Thyroid gland (tissue), 4 donors: ENCODE results near the gene SCGB1C2. TPM values are rescaled to one million over a fixed set of nuclear protein-coding genes. Genes with fewer than 3 reads are reported as not detected.

ENCODE experiments used
- DNase-seq, 2 donors: peaks; one replicate each; pipeline ENCODE4 v3.0.0-alpha.2; 2019
- H3K27ac ChIP-seq, 3 donors: fragments of 200-600 bp; sonication (generic); 1 replicate in 2 of 3; 2 replicates in 1 of 3; pipeline ENCODE4 v1.5.1; 2016 to 2019; ENCODE audit warnings: mild to moderate bottlenecking in 1 of 3, moderate library complexity in 1 of 3
- H3K27me3 ChIP-seq: fragments of 200-600 bp; sonication (generic); one replicate; pipeline ENCODE4 v1.5.1; 2019
- H3K36me3 ChIP-seq, 2 donors: fragments of 200-600 bp; sonication (generic); one replicate each; pipeline ENCODE4 v1.5.1; 2016 to 2019
- H3K4me1 ChIP-seq, 2 donors: fragments of 200-600 bp; sonication (generic); one replicate each; pipeline ENCODE4 v1.5.1; 2017 to 2019
- H3K4me3 ChIP-seq, 3 donors: fragments of 200-600 bp; sonication (generic); replicated peaks in 1 of 3; 1 replicate in 2 of 3; 2 replicates in 1 of 3; pipeline ENCODE4 v1.5.1; 2016; ENCODE audit warnings: mild to moderate bottlenecking in 1 of 3
- H3K9me3 ChIP-seq: fragments of 200-600 bp; sonication (generic); one replicate; pipeline ENCODE4 v1.5.1; 2017
- POLR2A ChIP-seq, 2 donors: fragments of 450-650 bp; IDR thresholded peaks; one replicate each; pipeline ENCODE4 v1.6.1; 2017; ENCODE audit warnings: antibody characterized with exemption in 2 of 2, mild to moderate bottlenecking in 2 of 2, moderate library complexity in 1 of 2
- WGBS, 2 donors: methylation state at CpG; one replicate each; pipeline ENCODE4 v1.1.5; 2017; 5-methylcytosine and 5-hydroxymethylcytosine counted together
- intact Hi-C: fragments of 100-400 bp; cut with DNase I; formaldehyde crosslinking; loops from one replicate; pipeline ENCODE4 v1.15.1; 2023
- small RNA-seq: library from RNA; depleted of rRNA; stranded (forward); fragments of <200 nt; gene quantifications from one replicate; pipeline ENCODE3, GENCODE V24; 2016
- total RNA-seq, 4 donors: library from RNA; depleted of rRNA; stranded (reverse); fragments of >200 nt; gene quantifications; one replicate each; pipeline ENCODE4 v1.2.3, GENCODE V29; 2016
- TF ChIP-seq, protein P1 (sequence below), 6 experiments: fragments of 200-600 bp in 3 of 6; fragments of 450-650 bp in 3 of 6; sonication (generic) in 3 of 6; IDR thresholded peaks; one replicate each; pipeline ENCODE4 v1.5.1; 2016 to 2019; ENCODE audit warnings: antibody characterized with exemption in 6 of 6, mild to moderate bottlenecking in 2 of 6, inconsistent platforms in 1 of 6, moderate library complexity in 1 of 6

Gene SCGB1C2
- total RNA-seq, 4 donors from 2014 or later: not detected

DNA sequence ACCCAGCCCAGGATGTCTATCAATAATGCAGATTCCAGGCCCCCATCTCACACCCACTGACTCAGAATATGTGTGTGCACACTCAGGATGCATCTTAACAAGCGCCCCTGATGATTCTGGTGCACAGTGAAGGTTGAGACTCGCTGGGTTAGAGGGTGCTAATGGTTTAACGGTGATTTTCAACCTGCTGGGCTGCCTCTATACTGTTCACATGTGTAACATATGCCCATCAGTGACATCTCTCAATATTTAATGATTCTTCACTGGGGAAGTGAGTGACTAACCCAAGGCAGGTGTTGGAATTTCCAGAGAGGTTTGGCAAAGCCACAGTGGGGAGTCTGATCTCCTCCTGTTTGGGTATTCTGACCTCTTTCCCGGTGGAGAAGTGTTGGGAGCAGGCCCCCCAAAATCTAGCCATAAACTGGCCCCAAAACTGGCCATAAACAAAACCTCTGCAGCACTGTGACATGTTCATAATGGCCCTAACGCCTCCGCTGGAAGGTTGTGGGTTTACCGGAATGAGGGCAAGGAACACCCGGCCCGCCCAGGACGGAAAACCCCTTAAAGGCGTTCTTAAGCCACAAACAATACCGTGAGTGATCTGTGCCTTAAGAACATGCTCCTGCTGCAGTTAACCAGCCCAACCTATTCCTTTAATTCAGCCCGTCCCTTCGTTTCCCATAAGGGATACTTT, 48.2 kb downstream of the SCGB1C2 start:
- Histone ChIP-seq H3K4me3 (no peak overlapping the region), H3K36me3 (no peaks in the 10 kb centered on the region), H3K27ac (no peak overlapping the region), H3K9me3 (no peaks in the 10 kb centered on the region), H3K4me1 (peaks cover 0 to 8% of the 10 kb centered on the region in 2 donors), H3K27me3 (no peaks in the 10 kb centered on the region)
- intact Hi-C loops: no loop called here
- TF ChIP-seq, protein P1, sequence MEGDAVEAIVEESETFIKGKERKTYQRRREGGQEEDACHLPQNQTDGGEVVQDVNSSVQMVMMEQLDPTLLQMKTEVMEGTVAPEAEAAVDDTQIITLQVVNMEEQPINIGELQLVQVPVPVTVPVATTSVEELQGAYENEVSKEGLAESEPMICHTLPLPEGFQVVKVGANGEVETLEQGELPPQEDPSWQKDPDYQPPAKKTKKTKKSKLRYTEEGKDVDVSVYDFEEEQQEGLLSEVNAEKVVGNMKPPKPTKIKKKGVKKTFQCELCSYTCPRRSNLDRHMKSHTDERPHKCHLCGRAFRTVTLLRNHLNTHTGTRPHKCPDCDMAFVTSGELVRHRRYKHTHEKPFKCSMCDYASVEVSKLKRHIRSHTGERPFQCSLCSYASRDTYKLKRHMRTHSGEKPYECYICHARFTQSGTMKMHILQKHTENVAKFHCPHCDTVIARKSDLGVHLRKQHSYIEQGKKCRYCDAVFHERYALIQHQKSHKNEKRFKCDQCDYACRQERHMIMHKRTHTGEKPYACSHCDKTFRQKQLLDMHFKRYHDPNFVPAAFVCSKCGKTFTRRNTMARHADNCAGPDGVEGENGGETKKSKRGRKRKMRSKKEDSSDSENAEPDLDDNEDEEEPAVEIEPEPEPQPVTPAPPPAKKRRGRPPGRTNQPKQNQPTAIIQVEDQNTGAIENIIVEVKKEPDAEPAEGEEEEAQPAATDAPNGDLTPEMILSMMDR (IDR thresholded peaks at IDR 0.05): no peak
- no peak for TF ChIP-seq POLR2A (IDR thresholded peaks at IDR 0.05)
- no peak for DNase-seq
- WGBS, 2 donors: 67 to 73% methylated on average over 14 of the region's 14 CpGs

DNA sequence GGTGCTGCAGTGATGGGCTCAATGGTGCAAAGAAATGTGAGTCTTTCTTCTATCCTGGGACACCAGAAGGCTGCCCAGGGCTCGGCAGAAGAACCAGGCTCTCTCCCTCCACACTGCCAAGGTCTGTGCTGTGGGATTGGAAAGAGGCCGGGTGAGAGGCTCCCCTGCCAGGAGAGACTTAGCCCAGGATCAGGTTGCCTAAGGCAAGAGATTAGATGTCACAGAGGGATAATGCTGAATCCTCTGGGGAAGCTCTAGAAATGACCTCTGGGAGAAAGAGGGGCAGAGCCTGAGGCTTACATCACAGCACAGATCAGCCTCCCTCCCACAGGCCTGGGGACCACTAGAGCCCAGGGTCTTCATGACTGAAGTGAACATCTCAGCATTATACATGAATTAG, 49.8 kb downstream of the SCGB1C2 start:
- H3K36me3 ChIP-seq: no peaks in the 10 kb centered on the region
- no peaks in the 10 kb centered on the region for H3K4me1 ChIP-seq
- H3K4me3 ChIP-seq: no peak overlapping the region
- intact Hi-C loops: no loop called here
- H3K27me3 ChIP-seq: no peaks in the 10 kb centered on the region
- no peak overlapping the region for H3K27ac ChIP-seq
- WGBS, 2 donors: 63 to 71% methylated on average over 2 of the region's 2 CpGs
- no peak for TF ChIP-seq POLR2A (IDR thresholded peaks at IDR 0.05)
- TF ChIP-seq, protein P1 (IDR thresholded peaks at IDR 0.05): no peak
- no peaks in the 10 kb centered on the region for H3K9me3 ChIP-seq
- DNase-seq: no peak

Small RNA genes within 50 kb of the gene (small RNA-seq; reads per million reads assigned to genes)
- not detected for gene RF00026

Other genes with a start within 250 kb of the SCGB1C2 start
- gene DOC2B, start 44.1 kb downstream of the SCGB1C2 start, total RNA-seq: 1 to 10 TPM; 3.6 to 8.5 (median 6.7) TPM
- gene RPH3AL, start 215.2 kb downstream of the SCGB1C2 start, total RNA-seq: 10 to 100 TPM; 19.1 to 47.7 (median 42.5) TPM